ENCODE measurements around the gene CCDC171. TPM values are rescaled to one million over a fixed set of nuclear protein-coding genes. Genes with fewer than 3 reads are reported as not detected.
A peak's percentile ranks its signal among the peaks of the same experiment; 100 is the strongest.

CCDC171 gene
- total and polyA plus RNA-seq, 2 of the 13 experiments (the other 11 are each of a cell fraction or from before 2014, with no cell fraction given), result 0.95 to 2.5 TPM

GRCh38 chr9:15972760-15973159 is 419.9 kb downstream of the CCDC171 start:
- WGBS (ENCODE audit: low lambda C conversion rate), result 40% methylated on average over 4 of the region's 4 CpGs
- no peaks in the 10 kb centered on the region for H3K79me2 ChIP-seq (ENCODE audit: insufficient read depth, low read length)
- no peak overlapping the region for H2AFZ ChIP-seq (ENCODE audit: low read length)
- no peak overlapping the region for H3K9ac ChIP-seq (ENCODE audit: insufficient read depth, low read depth, low read length)
- ChIA-PET POLR2A (no interaction called here), CTCF (ENCODE audit: low intra/inter-chr PET ratio, low total read pairs) (no interaction called here)
- TF ChIP-seq PRMT3 (CRISPR knock-in tag; IDR thresholded peaks at IDR 0.05; ENCODE audit: borderline replicate concordance, low read depth) (no peak), ZNF44 (CRISPR knock-in tag; IDR thresholded peaks at IDR 0.05) (no peak), ZNF253 (CRISPR knock-in tag; IDR thresholded peaks at IDR 0.05; ENCODE audit: borderline replicate concordance) (no peak), CENPT (CRISPR knock-in tag; IDR thresholded peaks at IDR 0.05; ENCODE audit: low read depth) (no peak)
- no peak overlapping the region for H3K27ac ChIP-seq (ENCODE audit: extremely low read length, insufficient read depth, low read length)
- no TSS peak for BruUV-seq (replicated peaks)
- no peaks in the 10 kb centered on the region for H4K20me1 ChIP-seq (ENCODE audit: insufficient read depth, low read length)
- DNase-seq (ENCODE audit: low spot score) (no peak), FAIRE-seq (no peak), ATAC-seq (no peak)
- H3K4me2 ChIP-seq (ENCODE audit: low read depth, low read length), result no peak overlapping the region
- no peaks in the 10 kb centered on the region for H3K9me3 ChIP-seq (ENCODE audit: low read length)
- H3K4me3 ChIP-seq (replicated peaks in 1 of 3; ENCODE audit: insufficient read depth in 1 of 3, low read depth in 2 of 3, low read length in 3 of 3), result no peak overlapping the region
- H3K36me3 ChIP-seq (replicated peaks in 1 of 2; ENCODE audit: control insufficient read depth in 1 of 2, insufficient read depth in 2 of 2, low read length in 2 of 2), result no peaks in the 10 kb centered on the region
- in situ Hi-C loops (cut with HindIII; ENCODE audit: extremely low pct_ligation_motif_present, low pct_unique_long_range_greater_than_20kb), result no loop called here
- intact Hi-C loops (cut with micrococcal nuclease; ENCODE audit: unreplicated experiment), result no loop called here
- H3K27me3 ChIP-seq (ENCODE audit: control insufficient read depth in 1 of 2, insufficient read depth in 2 of 2, low read length in 2 of 2), result no peaks in the 10 kb centered on the region
- no peaks in the 10 kb centered on the region for H3K4me1 ChIP-seq (ENCODE audit: insufficient read depth, low read length)

- Histone ChIP-seq H4K20me1 (ENCODE audit: insufficient read depth, low read length) (no peaks in the 10 kb centered on the region), H3K4me1 (ENCODE audit: insufficient read depth, low read length) (no peaks in the 10 kb centered on the region), H3K27ac (ENCODE audit: extremely low read length, insufficient read depth, low read length) (no peak overlapping the region), H3K4me2 (ENCODE audit: low read depth, low read length) (no peak overlapping the region), H3K9ac (ENCODE audit: insufficient read depth, low read depth, low read length) (no peak overlapping the region), H3K9me3 (ENCODE audit: low read length) (no peaks in the 10 kb centered on the region), H3K27me3 (ENCODE audit: control insufficient read depth in 1 of 2, insufficient read depth in 2 of 2, low read length in 2 of 2) (no peaks in the 10 kb centered on the region), H3K4me3 (replicated peaks in 1 of 3; ENCODE audit: insufficient read depth in 1 of 3, low read depth in 2 of 3, low read length in 3 of 3) (no peak overlapping the region), H2AFZ (ENCODE audit: low read length) (no peak overlapping the region), H3K36me3 (replicated peaks in 1 of 2; ENCODE audit: control insufficient read depth in 1 of 2, insufficient read depth in 2 of 2, low read length in 2 of 2) (no peaks in the 10 kb centered on the region), H3K79me2 (ENCODE audit: insufficient read depth, low read length) (no peaks in the 10 kb centered on the region)
- FAIRE-seq (no peak), ATAC-seq (peak; percentile 36; the same call in 1 of the 3 replicates), DNase-seq (ENCODE audit: low spot score) (no peak)
- POLR2A ChIA-PET, result no interaction called here
- intact Hi-C loops (cut with micrococcal nuclease; ENCODE audit: unreplicated experiment) (no loop called here), in situ Hi-C loops (cut with HindIII; ENCODE audit: extremely low pct_ligation_motif_present, low pct_unique_long_range_greater_than_20kb) (no loop called here)
- TF ChIP-seq PBX3 (CRISPR knock-in tag; IDR thresholded peaks at IDR 0.05; ENCODE audit: borderline replicate concordance), result no peak
- peak; percentile 22; the same call in 1 of the 2 replicates for TF ChIP-seq HNF4A (CRISPR knock-in tag; IDR thresholded peaks at IDR 0.05)
- CTCF ChIA-PET (ENCODE audit: low intra/inter-chr PET ratio, low total read pairs), result no interaction called here
- BruUV-seq (replicated peaks), result no TSS peak
These were observed 422.4 kb downstream of the CCDC171 start for GRCh38 chr9:15975101-15975778.

Data from HepG2 (cell line).